Measurements from ENCODE around the gene USP36.

The USP36 gene

DNA sequence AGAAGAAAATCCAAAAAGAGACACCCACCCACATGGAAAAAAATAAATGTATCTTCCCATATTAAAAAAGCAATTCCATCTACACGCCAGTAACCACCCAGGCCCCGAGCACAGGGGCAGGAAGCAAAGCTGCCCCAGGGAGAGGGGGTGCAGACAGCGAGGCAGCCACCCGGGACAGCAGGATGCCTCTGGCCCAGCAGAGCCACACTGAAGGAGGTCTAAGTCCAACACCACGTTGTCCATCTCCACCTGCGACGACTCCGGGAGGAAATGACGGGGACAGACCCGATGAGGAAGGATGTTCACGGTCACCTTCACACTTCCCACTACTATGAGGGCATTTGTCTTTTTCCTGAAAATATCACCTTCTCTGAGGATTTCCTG lies 44.1 kb downstream of the USP36 start:
- TF ChIP-seq, protein P1, sequence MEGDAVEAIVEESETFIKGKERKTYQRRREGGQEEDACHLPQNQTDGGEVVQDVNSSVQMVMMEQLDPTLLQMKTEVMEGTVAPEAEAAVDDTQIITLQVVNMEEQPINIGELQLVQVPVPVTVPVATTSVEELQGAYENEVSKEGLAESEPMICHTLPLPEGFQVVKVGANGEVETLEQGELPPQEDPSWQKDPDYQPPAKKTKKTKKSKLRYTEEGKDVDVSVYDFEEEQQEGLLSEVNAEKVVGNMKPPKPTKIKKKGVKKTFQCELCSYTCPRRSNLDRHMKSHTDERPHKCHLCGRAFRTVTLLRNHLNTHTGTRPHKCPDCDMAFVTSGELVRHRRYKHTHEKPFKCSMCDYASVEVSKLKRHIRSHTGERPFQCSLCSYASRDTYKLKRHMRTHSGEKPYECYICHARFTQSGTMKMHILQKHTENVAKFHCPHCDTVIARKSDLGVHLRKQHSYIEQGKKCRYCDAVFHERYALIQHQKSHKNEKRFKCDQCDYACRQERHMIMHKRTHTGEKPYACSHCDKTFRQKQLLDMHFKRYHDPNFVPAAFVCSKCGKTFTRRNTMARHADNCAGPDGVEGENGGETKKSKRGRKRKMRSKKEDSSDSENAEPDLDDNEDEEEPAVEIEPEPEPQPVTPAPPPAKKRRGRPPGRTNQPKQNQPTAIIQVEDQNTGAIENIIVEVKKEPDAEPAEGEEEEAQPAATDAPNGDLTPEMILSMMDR (IDR thresholded peaks at IDR 0.05; ENCODE audit: borderline replicate concordance, insufficient read depth, low read depth, low read length), result no peak
- no peak overlapping the region for H3K4me3 ChIP-seq (ENCODE audit: low read depth, low read length)

DNA sequence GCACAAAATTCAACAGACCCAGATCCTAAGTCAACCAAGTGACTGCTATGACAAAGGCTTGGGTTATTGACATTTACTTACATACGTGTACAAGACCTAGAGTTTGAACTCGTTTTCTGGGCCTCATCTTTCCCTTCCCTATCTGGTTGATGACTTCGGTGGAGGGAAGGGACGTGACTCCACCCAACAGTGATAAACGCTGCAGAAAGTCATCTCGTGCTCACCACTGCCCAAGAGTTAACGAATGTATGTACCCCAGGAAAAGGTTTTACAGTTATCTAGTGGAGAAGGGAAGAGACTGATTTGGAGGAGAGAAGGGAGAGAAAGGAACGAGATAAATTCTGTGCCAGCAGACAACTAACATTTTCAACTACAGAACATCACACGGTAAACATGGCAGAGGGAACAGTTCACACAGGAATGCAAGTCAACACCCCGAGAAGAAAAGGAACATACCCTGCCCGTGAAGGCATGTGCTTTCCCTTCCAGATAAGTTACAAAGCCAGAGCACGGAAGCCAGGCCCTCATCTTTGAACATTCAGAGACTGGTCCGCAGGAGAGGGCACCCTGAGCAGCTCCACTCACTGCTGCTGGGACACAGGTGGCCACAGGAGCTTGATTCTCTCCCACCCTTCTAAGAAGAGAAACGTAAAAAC lies 44.6 kb downstream of the USP36 start:
- TF ChIP-seq, protein P1 (IDR thresholded peaks at IDR 0.05; ENCODE audit: borderline replicate concordance, insufficient read depth, low read depth, low read length), result no peak

DNA sequence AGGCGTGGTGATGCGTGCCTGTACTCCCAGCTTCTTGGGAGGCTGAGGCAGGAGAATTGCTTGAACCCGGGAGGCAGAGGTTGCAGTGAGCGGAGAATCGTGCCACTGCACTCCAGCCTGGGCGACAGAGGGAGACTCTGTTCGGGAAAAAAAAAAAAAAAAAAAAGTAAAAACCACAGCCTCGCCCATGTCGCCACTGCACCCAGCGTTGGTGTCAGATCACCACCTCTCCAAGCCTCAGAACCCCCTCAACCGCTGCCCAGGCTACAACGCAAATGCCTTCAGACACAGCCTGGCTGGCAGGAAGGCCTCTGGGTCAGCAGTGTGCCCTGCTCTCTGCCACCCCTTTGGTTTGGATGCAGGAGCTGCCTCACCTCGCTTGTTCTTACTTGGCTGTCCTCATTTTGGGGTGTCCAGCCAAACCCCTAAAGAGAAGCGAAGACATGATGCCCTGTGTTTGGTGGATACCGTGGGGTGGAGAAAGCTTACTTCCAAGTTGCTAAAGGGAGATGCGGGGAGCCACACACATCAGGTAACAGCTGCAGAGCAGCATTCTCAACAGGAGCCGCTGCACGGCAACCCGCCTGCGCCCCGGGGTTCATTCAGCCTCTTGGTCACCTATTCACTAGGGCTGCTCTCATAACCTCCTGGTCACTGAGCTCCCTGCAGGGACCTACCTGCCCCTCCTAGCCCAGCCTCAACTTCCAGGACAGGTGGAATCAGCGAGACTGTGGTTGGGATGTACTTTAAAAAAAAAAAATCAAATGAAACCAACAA lies 45.6 kb downstream of the USP36 start:
- H3K4me3 ChIP-seq (ENCODE audit: low read depth, low read length), result no peak overlapping the region
- TF ChIP-seq, protein P1 (IDR thresholded peaks at IDR 0.05; ENCODE audit: borderline replicate concordance, insufficient read depth, low read depth, low read length), result no peak

More for the DNA sequence above, 44.6 kb downstream of the USP36 start:
- no peak overlapping the region for H3K4me3 ChIP-seq (ENCODE audit: low read depth, low read length)

DNA sequence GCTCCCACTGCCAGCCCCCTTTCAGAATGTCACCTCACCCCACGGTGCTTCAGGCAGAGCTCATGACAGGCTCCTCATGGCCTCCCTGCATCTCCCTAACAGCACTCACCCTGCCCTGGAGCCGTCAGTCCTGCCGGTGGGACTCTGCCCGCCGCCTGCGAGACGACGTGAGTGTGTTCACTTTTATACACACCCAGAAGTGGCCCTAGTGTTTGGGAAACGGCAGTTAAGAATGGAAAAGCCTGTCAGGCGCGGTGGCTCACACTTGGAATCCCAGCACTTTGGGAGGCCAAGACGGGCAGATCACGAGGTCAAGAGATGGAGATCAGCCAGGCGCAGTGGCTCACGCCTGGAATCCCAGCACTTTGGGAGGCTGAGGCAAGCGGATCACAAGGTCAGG lies 46.2 kb downstream of the USP36 start:
- no peak overlapping the region for H3K4me3 ChIP-seq (ENCODE audit: low read depth, low read length)
- TF ChIP-seq, protein P1 (IDR thresholded peaks at IDR 0.05; ENCODE audit: borderline replicate concordance, insufficient read depth, low read depth, low read length), result no peak

DNA sequence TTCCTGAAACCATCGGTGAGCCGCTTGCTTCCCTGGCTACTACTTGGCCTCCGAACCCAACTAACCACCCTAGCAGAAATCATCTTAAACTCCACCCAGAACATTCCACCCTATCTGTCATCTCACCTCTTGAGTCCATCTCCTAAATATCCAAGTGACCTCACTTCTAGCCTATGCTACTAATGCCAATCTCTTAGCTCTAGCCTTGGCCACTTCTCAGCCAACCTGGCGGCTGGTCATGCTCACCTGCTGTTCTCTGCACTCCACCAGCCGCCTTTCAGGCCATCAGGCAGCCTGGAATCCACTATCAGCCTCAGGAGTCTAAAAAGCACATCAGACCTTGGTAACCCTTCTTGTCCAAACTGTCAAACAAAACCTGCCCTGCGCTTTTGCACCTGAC lies 46.6 kb downstream of the USP36 start:
- TF ChIP-seq, protein P1 (IDR thresholded peaks at IDR 0.05; ENCODE audit: borderline replicate concordance, insufficient read depth, low read depth, low read length), result no peak

DNA sequence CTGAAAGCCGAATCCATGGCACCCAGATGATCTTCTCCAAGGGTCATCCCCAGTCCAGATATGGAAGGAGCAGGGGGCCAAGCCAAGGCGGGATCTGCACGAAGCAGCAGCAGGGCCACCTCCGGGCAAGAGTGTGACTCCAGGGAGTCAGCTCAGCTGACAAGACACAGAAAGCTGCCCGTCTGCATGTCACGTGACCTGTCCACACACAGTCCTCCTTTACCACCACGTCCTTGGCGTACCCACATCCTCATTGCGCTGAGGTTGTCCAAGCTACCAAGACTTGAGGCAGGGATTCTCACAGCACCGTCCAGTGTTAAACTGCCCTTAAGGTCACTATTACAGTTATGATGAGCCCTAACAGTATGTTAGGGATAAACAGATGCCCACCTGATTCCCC lies 47.2 kb downstream of the USP36 start:
- no peak overlapping the region for H3K4me3 ChIP-seq (ENCODE audit: low read depth, low read length)
- TF ChIP-seq, protein P1 (IDR thresholded peaks at IDR 0.05; ENCODE audit: borderline replicate concordance, insufficient read depth, low read depth, low read length), result no peak

More for the DNA sequence above, 46.6 kb downstream of the USP36 start:
- H3K4me3 ChIP-seq (ENCODE audit: low read depth, low read length), result no peak overlapping the region
